Esophagus muscularis mucosa (tissue), 4 donors: Measurements from ENCODE around the gene MRPL37. TPM values are rescaled to one million over a fixed set of nuclear protein-coding genes. Genes with fewer than 3 reads are reported as not detected.
"Not testable (repeated sequence)": the region's sequence is repeated elsewhere in the genome, so short reads cannot be mapped to it uniquely, and the experiment has no call there.

Experiments used
- DNase-seq: peaks from one replicate; pipeline ENCODE4 v3.0.0-alpha.2; 2017; ENCODE audit errors: extremely low spot score
- H3K27ac ChIP-seq, 4 donors: fragments of 200-600 bp; sonication (generic); replicated peaks in 1 of 4; 1 replicate in 3 of 4; 2 replicates in 1 of 4; pipeline ENCODE4 v1.5.1; 2016 to 2019; ENCODE audit warnings: mild to moderate bottlenecking in 1 of 4
- H3K27me3 ChIP-seq, 4 donors: fragments of 200-600 bp; sonication (generic); one replicate each; pipeline versions ENCODE4 v1.5.1 to v1.6.0; 2016 to 2019
- H3K36me3 ChIP-seq, 4 donors: fragments of 200-600 bp; sonication (generic); one replicate each; pipeline ENCODE4 v1.5.1; 2016 to 2019
- H3K4me1 ChIP-seq, 4 donors: fragments of 200-600 bp; sonication (generic); one replicate each; pipeline ENCODE4 v1.5.1; 2016 to 2019
- H3K4me3 ChIP-seq, 4 donors: fragments of 200-600 bp; sonication (generic); 1 replicate in 2 of 4; 2 replicates in 2 of 4; pipeline ENCODE4 v1.5.1; 2016 to 2019; ENCODE audit warnings: mild to moderate bottlenecking in 4 of 4, moderate library complexity in 1 of 4
- H3K9me3 ChIP-seq, 4 donors: fragments of 200-600 bp; sonication (generic); 1 replicate in 3 of 4; 2 replicates in 1 of 4; pipeline ENCODE4 v1.5.1; 2016 to 2019
- EP300 ChIP-seq: sonication (generic); formaldehyde crosslinking; IDR thresholded peaks from one replicate; pipeline ENCODE4 v1.6.1; 2017; ENCODE audit warnings: antibody characterized with exemption
- POLR2A ChIP-seq: fragments of 450-650 bp; IDR thresholded peaks from one replicate; pipeline ENCODE4 v1.6.1; 2017; ENCODE audit warnings: antibody characterized with exemption, moderate library complexity, mild to moderate bottlenecking, low read depth
- POLR2AphosphoS5 ChIP-seq, 2 donors: sonication (generic); formaldehyde crosslinking; IDR thresholded peaks; one replicate each; pipeline ENCODE4 v1.6.1; 2017; ENCODE audit warnings: antibody characterized with exemption in 2 of 2
- WGBS: methylation state at CpG from one replicate; pipeline ENCODE4 v1.1.5; 2018; 5-methylcytosine and 5-hydroxymethylcytosine counted together
- intact Hi-C: fragments of 100-400 bp; cut with DNase I; formaldehyde crosslinking; loops from one replicate; pipeline ENCODE4 v1.15.1; 2023
- total RNA-seq, 4 donors: library from RNA; depleted of rRNA; stranded (reverse); fragments of >200 nt; gene quantifications; one replicate each; pipeline versions ENCODE4 v1.1.0 to v1.2.1, GENCODE V29; 2016
- TF ChIP-seq, protein P1 (sequence below), 3 experiments: fragments of 200-600 bp in 2 of 3; fragments of 450-650 bp in 1 of 3; sonication (generic) in 2 of 3; IDR thresholded peaks; one replicate each; pipeline ENCODE4 v1.5.1; 2017 to 2019; ENCODE audit warnings: antibody characterized with exemption in 3 of 3, mild to moderate bottlenecking in 2 of 3, moderate library complexity in 1 of 3

Gene MRPL37
- total RNA-seq, 4 donors from 2014 or later: 54.2 to 62.1 (median 58.4) TPM

- Histone ChIP-seq H3K4me3 (no peak overlapping the region), H3K9me3 (no peaks in the 10 kb centered on the region), H3K27ac (no peak overlapping the region), H3K36me3 (no peaks in the 10 kb centered on the region), H3K27me3 (no peaks in the 10 kb centered on the region), H3K4me1 (no peaks in the 10 kb centered on the region)
- no peak for DNase-seq
- TF ChIP-seq EP300: no peak
- intact Hi-C loops: no loop called here
- 94% methylated on average over 14 of the region's 15 CpGs for WGBS
These were observed 34.8 kb upstream of the MRPL37 start for GRCh38 chr1:54165146-54165545.

- H3K36me3 ChIP-seq, H3K4me1 ChIP-seq, intact Hi-C loops, H3K27ac ChIP-seq, H3K4me3 ChIP-seq, DNase-seq, H3K9me3 ChIP-seq, H3K27me3 ChIP-seq: not testable (repeated sequence)
- 97% methylated on average over 8 of the region's 8 CpGs for WGBS
These were observed 33.6 kb upstream of the MRPL37 start for GRCh38 chr1:54166357-54166756.

DNA sequence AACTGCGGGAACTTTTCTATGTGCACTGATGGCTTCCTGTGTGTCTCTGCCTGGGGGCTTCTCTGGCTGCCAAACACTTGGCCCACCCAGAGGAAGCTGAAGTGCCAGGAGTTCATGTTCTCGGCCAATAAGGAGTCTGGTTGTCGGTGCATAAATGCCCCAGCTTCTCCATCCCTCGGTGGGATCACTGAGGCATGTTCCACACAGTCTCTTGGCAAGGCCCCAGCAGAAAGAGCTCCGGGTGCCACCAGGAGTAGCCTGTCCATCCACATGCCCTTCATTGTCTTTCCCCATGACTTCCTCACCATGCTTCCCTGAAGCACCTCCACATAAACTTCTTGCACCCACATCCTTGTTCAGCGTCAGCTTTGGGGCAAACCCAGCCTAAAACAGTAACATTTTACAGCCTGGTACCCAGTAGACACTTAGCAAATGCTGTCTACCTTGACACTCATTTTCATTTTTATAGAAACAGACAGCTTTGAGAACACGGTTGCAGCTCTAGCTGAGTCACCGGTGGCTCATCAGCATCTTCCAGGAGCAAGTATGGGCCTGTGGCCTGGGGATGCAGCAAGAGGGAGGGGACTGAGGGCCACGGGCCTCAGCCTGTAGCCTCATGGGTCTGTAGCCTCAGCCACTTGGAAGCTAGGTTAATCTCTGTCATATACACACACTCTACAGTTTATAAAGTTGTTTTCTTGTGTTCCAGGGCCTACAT lies 32.4 kb upstream of the MRPL37 start:
- no peak overlapping the region for H3K27ac ChIP-seq
- DNase-seq: no peak
- 87% methylated on average over 9 of the region's 9 CpGs for WGBS
- H3K4me3 ChIP-seq: no peak overlapping the region
- intact Hi-C loops: no loop called here
- no peaks in the 10 kb centered on the region for H3K4me1 ChIP-seq
- no peak for TF ChIP-seq POLR2A
- peaks cover 0 to under 1% (median 0%) of the 10 kb centered on the region in 4 donors for H3K36me3 ChIP-seq
- H3K9me3 ChIP-seq: no peaks in the 10 kb centered on the region
- no peaks in the 10 kb centered on the region for H3K27me3 ChIP-seq

- Histone ChIP-seq H3K27me3 (no peaks in the 10 kb centered on the region), H3K4me3 (no peak overlapping the region), H3K4me1 (no peaks in the 10 kb centered on the region), H3K9me3 (no peaks in the 10 kb centered on the region), H3K36me3 (peaks cover 0 to 4% (median 0%) of the 10 kb centered on the region in 4 donors), H3K27ac (no peak overlapping the region)
- WGBS: 76% methylated on average over 1 of the region's 8 CpGs
- TF ChIP-seq POLR2A (no peak), POLR2AphosphoS5 (IDR thresholded peaks at IDR 0.05) (no peak), EP300 (no peak)
- TF ChIP-seq, protein P1, sequence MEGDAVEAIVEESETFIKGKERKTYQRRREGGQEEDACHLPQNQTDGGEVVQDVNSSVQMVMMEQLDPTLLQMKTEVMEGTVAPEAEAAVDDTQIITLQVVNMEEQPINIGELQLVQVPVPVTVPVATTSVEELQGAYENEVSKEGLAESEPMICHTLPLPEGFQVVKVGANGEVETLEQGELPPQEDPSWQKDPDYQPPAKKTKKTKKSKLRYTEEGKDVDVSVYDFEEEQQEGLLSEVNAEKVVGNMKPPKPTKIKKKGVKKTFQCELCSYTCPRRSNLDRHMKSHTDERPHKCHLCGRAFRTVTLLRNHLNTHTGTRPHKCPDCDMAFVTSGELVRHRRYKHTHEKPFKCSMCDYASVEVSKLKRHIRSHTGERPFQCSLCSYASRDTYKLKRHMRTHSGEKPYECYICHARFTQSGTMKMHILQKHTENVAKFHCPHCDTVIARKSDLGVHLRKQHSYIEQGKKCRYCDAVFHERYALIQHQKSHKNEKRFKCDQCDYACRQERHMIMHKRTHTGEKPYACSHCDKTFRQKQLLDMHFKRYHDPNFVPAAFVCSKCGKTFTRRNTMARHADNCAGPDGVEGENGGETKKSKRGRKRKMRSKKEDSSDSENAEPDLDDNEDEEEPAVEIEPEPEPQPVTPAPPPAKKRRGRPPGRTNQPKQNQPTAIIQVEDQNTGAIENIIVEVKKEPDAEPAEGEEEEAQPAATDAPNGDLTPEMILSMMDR (IDR thresholded peaks at IDR 0.05): no peak
- intact Hi-C loops: no loop called here
- no peak for DNase-seq
These were observed 31.6 kb upstream of the MRPL37 start for GRCh38 chr1:54168206-54168965.

DNA sequence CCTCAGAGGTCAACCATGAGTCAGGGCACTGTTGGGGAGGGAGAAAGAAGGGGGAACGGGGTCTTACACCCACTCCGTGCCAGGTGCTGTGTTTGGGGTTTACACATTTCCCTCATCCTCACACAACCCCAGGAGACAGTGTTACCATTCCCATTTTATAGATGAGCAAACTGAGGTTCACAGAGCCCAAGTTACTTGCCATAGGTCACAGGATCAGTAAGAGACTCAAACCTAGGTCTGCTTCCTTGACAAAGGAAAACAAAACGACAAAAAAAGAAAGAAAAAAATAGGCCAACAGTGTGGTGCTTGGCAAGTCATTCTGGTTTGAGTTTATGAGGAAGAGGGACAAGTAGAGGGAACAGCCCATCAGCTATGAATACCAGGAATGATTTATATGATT lies 30.9 kb upstream of the MRPL37 start:
- intact Hi-C loops: no loop called here
- 82% methylated on average over 3 of the region's 3 CpGs for WGBS
- Histone ChIP-seq H3K4me3 (no peak overlapping the region), H3K27me3 (no peaks in the 10 kb centered on the region), H3K4me1 (peaks cover 0 to 5% (median 0%) of the 10 kb centered on the region in 4 donors), H3K27ac (no peak overlapping the region), H3K36me3 (peaks cover 0 to 10% (median 2%) of the 10 kb centered on the region in 4 donors), H3K9me3 (no peaks in the 10 kb centered on the region)
- TF ChIP-seq, protein P1 (IDR thresholded peaks at IDR 0.05): no peak
- TF ChIP-seq EP300 (no peak), POLR2A (no peak), POLR2AphosphoS5 (IDR thresholded peaks at IDR 0.05) (no peak)
- no peak for DNase-seq

DNA sequence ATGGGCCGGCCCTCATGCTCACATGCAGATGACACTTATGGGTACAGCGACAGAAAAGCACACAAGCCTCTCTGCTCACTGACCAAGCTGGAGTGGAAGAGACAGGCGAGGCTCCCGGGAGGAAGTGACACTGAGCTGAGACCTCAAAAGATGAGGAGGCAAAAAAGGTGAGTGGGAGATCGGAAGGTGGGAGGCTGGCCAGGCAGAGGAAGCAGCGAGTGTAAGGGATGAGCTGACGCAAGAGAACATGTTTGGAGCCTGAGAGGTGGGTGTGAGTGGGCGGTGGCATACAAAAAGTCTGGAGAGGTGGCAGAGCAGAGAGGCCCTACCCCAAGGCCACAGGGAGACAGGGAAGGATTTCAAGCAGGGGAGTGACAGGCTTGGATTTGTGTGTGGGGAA lies 29.0 kb upstream of the MRPL37 start:
- Histone ChIP-seq H3K27me3 (no peaks in the 10 kb centered on the region), H3K9me3 (no peaks in the 10 kb centered on the region), H3K4me1 (peaks cover 0 to 5% (median 0%) of the 10 kb centered on the region in 4 donors), H3K36me3 (peaks cover 0 to 17% (median 10%) of the 10 kb centered on the region in 4 donors), H3K4me3 (no peak overlapping the region), H3K27ac (no peak overlapping the region)
- intact Hi-C loops: no loop called here
- TF ChIP-seq POLR2A (no peak), EP300 (no peak), POLR2AphosphoS5 (IDR thresholded peaks at IDR 0.05) (no peak)
- TF ChIP-seq, protein P1 (IDR thresholded peaks at IDR 0.05): no peak
- WGBS: 86% methylated on average over 8 of the region's 8 CpGs
- DNase-seq: no peak
